ENCODE measurements around the gene PHKB.

The PHKB gene

GRCh38 chr16:47697826-47698225 lies 236.7 kb downstream of the PHKB start:
- no peak for FAIRE-seq

GRCh38 chr16:47699106-47699505 lies 238.0 kb downstream of the PHKB start:
- no peak for FAIRE-seq

- FAIRE-seq = no peak
These were observed 239.9 kb downstream of the PHKB start for GRCh38 chr16:47700857-47701587.

GRCh38 chr16:47705266-47705665 lies 244.1 kb downstream of the PHKB start:
- no peak for FAIRE-seq

GRCh38 chr16:47711809-47712208 lies 250.7 kb downstream of the PHKB start:
- FAIRE-seq = no peak

GRCh38 chr16:47712276-47713224 lies 251.4 kb downstream of the PHKB start:
- FAIRE-seq = no peak

GRCh38 chr16:47713225-47713595 lies 252.1 kb downstream of the PHKB start:
- FAIRE-seq = no peak

- FAIRE-seq = no peak
These were observed 254.4 kb downstream of the PHKB start for GRCh38 chr16:47715442-47716083.

- FAIRE-seq = no peak
These were observed 255.4 kb downstream of the PHKB start for GRCh38 chr16:47716571-47716970.

GRCh38 chr16:47719713-47720112 lies 258.6 kb downstream of the PHKB start:
- FAIRE-seq = no peak

- FAIRE-seq = no peak
These were observed 260.0 kb downstream of the PHKB start for GRCh38 chr16:47721006-47721637.

- no peak for FAIRE-seq
These were observed 260.9 kb downstream of the PHKB start for GRCh38 chr16:47722046-47722445.

GRCh38 chr16:47724115-47724785 lies 263.1 kb downstream of the PHKB start:
- no peak for FAIRE-seq

- no peak for FAIRE-seq
These were observed 264.1 kb downstream of the PHKB start for GRCh38 chr16:47725188-47725695.

- no peak for FAIRE-seq
These were observed 265.0 kb downstream of the PHKB start for GRCh38 chr16:47726031-47726675.

- FAIRE-seq = no peak
These were observed 266.0 kb downstream of the PHKB start for GRCh38 chr16:47727131-47727530.

GRCh38 chr16:47728205-47728604 lies 267.1 kb downstream of the PHKB start:
- FAIRE-seq = no peak

- FAIRE-seq = no peak
These were observed 268.6 kb downstream of the PHKB start for GRCh38 chr16:47729701-47730100.

GRCh38 chr16:47731252-47731651 lies 270.1 kb downstream of the PHKB start:
- FAIRE-seq = no peak

- FAIRE-seq = no peak
These were observed 271.0 kb downstream of the PHKB start for GRCh38 chr16:47732122-47732521.

- FAIRE-seq = no peak
These were observed 271.5 kb downstream of the PHKB start for GRCh38 chr16:47732523-47733111.

Measured in G401.6 (cell line).